Pancreas (tissue), 10 donors: ENCODE measurements around the gene CDK13. TPM values are rescaled to one million over a fixed set of nuclear protein-coding genes. Genes with fewer than 3 reads are reported as not detected.

Experiments
- ATAC-seq, 4 donors: fragments of 200-7000 bp; cut with Tn5 transposase; one replicate each; pipeline versions ENCODE4 v1.8.0 to v1.9.1; 2020; ENCODE audit warnings: mild to moderate bottlenecking in 4 of 4, moderate library complexity in 4 of 4
- DNase-seq, 6 donors: peaks; one replicate each; pipeline ENCODE4 v3.0.0-alpha.2; 2020
- FAIRE-seq: peaks from 2 replicates; lab custom pipeline; 2012; peaks lifted over from hg19 to GRCh38; lab: Jason Lieb, UNC
- H3K27ac ChIP-seq, 4 donors: fragments of 200-600 bp; sonication (generic); 1 replicate in 3 of 4; 2 replicates in 1 of 4; pipeline versions ENCODE4 v1.5.0 to v1.8.0; 2020
- H3K27me3 ChIP-seq, 4 donors: fragments of 200-600 bp; one replicate each; pipeline ENCODE4 v1.8.0; 2021
- H3K36me3 ChIP-seq, 3 donors: fragments of 200-600 bp; sonication (generic) in 1 of 3; one replicate each; pipeline versions ENCODE4 v1.5.0 to v1.8.0; 2020 to 2021
- H3K4me1 ChIP-seq, 3 donors: fragments of 200-600 bp; one replicate each; pipeline ENCODE4 v1.8.0; 2021
- H3K4me3 ChIP-seq, 4 donors: fragments of 200-600 bp; sonication (generic) in 2 of 4; one replicate each; pipeline versions ENCODE4 v1.5.0 to v1.8.0; 2020 to 2021
- H3K9me3 ChIP-seq, 4 donors: fragments of 200-600 bp; one replicate each; pipeline ENCODE4 v1.8.0; 2021
- CTCF ChIP-seq, 4 donors: fragments of 200-600 bp; sonication (generic) in 3 of 4; IDR thresholded peaks; one replicate each; pipeline versions ENCODE4 v1.5.0 to v1.8.0; 2021; ENCODE audit warnings: antibody characterized with exemption in 4 of 4
- WGBS, 2 donors: extraction: QIAGEN DNeasy Blood & Tissue Kit; methylation state at CpG; one replicate each; pipeline ENCODE4 v1.1.7; 2013; 5-methylcytosine and 5-hydroxymethylcytosine counted together
- intact Hi-C, 3 donors: fragments of 100-400 bp; cut with DNase I; formaldehyde crosslinking; loops; one replicate each; pipeline versions ENCODE4 v1.11.1 to v1.14.2; 2022
- polyA plus RNA-seq, 2 donors: library from polyadenylated mRNA; stranded (reverse); fragments of 200-250 nt; gene quantifications; one replicate each; pipeline ENCODE4 v1.2.3, GENCODE V29; 2013
- total RNA-seq, 6 donors: library from RNA; stranded (reverse); fragmentation: NEBNext Ultra II Directional in 4 of 6; extraction: Animal tissue kit (Norgen Biotek cat#: 25700) in 4 of 6; gene quantifications; one replicate each; pipeline versions ENCODE4 v1.2.1 to v1.2.4, GENCODE V29; 2021 to 2023
- donor health status: healthy with polysubstance abuse.
- donor health status: DM: no; HTN: no; CAD: no; lungs with moderate emphysema.
- donor health status: DM: no; HTN: no; CAD: no.
- donor health status: control.
- donor health status: control.
- donor health status: Bipolar disorder and iron deficiency.
- donor health status: DM: yes; HTN: yes; CAD: no.
- donor health status: DM: no; HTN: no; CAD: no.
- donor health status: DM: no; HTN: no; CAD: no.
- donor health status: DM: yes; HTN: yes; CAD: no.

Gene CDK13
- total and polyA plus RNA-seq, 8 donors = 13.2 to 34.7 (median 22.0) TPM

- Histone ChIP-seq H3K4me1 (no peaks in the 10 kb centered on the region), H3K36me3 (no peaks in the 10 kb centered on the region), H3K9me3 (no peaks in the 10 kb centered on the region), H3K27ac (no peak overlapping the region), H3K27me3 (no peaks in the 10 kb centered on the region), H3K4me3 (no peak overlapping the region)
- DNase-seq = no peak
- TF ChIP-seq CTCF (IDR thresholded peaks at IDR 0.05) = no peak
- FAIRE-seq = no peak
- intact Hi-C loops = no loop called here
- ATAC-seq = no peak
- 70 to 84% methylated on average over 3 of the region's 3 CpGs for WGBS, 2 donors
These were observed 27.5 kb upstream of the CDK13 start for GRCh38 chr7:39922580-39922979.

GRCh38 chr7:39923091-39923490 is 27.0 kb upstream of the CDK13 start:
- no peak for ATAC-seq
- Histone ChIP-seq H3K36me3 (no peaks in the 10 kb centered on the region), H3K4me3 (no peak overlapping the region), H3K27ac (no peak overlapping the region), H3K27me3 (no peaks in the 10 kb centered on the region), H3K4me1 (no peaks in the 10 kb centered on the region), H3K9me3 (no peaks in the 10 kb centered on the region)
- TF ChIP-seq CTCF (IDR thresholded peaks at IDR 0.05) = no peak
- 60 to 61% methylated on average over 1 of the region's 1 CpG for WGBS, 2 donors
- intact Hi-C loops = no loop called here
- DNase-seq = no peak
- no peak for FAIRE-seq

- Histone ChIP-seq H3K4me1 (no peaks in the 10 kb centered on the region), H3K27me3 (no peaks in the 10 kb centered on the region), H3K9me3 (no peaks in the 10 kb centered on the region), H3K27ac (no peak overlapping the region), H3K4me3 (no peak overlapping the region), H3K36me3 (no peaks in the 10 kb centered on the region)
- DNase-seq (no peak), FAIRE-seq (no peak), ATAC-seq (no peak)
- WGBS, 2 donors = 93 to 94% methylated on average over 2 of the region's 2 CpGs
- TF ChIP-seq CTCF (IDR thresholded peaks at IDR 0.05) = no peak
- intact Hi-C loops = no loop called here
These were observed 25.9 kb upstream of the CDK13 start for GRCh38 chr7:39924122-39924521.

GRCh38 chr7:39926111-39926510 is 23.9 kb upstream of the CDK13 start:
- Histone ChIP-seq H3K36me3 (no peaks in the 10 kb centered on the region), H3K4me1 (no peaks in the 10 kb centered on the region), H3K27me3 (no peaks in the 10 kb centered on the region), H3K4me3 (no peak overlapping the region), H3K9me3 (no peaks in the 10 kb centered on the region), H3K27ac (no peak overlapping the region)
- FAIRE-seq (no peak), DNase-seq (no peak), ATAC-seq (no peak)
- no peak for TF ChIP-seq CTCF (IDR thresholded peaks at IDR 0.05)
- intact Hi-C loops = no loop called here

- intact Hi-C loops = no loop called here
- Histone ChIP-seq H3K4me3 (no peak overlapping the region), H3K4me1 (no peaks in the 10 kb centered on the region), H3K9me3 (no peaks in the 10 kb centered on the region), H3K36me3 (no peaks in the 10 kb centered on the region), H3K27me3 (no peaks in the 10 kb centered on the region), H3K27ac (no peak overlapping the region)
- no peak for FAIRE-seq
- ATAC-seq = no peak
- TF ChIP-seq CTCF (IDR thresholded peaks at IDR 0.05) = no peak
- 88 to 90% methylated on average over 7 of the region's 7 CpGs for WGBS, 2 donors
- DNase-seq = no peak
These were observed 23.0 kb upstream of the CDK13 start for GRCh38 chr7:39927018-39927417.
